ENCODE results near the gene PRKAG3. TPM values are rescaled to one million over a fixed set of nuclear protein-coding genes. Genes with fewer than 3 reads are reported as not detected.

The PRKAG3 gene
- total RNA-seq, 1 experiment from 2014 or later: not detected

DNA sequence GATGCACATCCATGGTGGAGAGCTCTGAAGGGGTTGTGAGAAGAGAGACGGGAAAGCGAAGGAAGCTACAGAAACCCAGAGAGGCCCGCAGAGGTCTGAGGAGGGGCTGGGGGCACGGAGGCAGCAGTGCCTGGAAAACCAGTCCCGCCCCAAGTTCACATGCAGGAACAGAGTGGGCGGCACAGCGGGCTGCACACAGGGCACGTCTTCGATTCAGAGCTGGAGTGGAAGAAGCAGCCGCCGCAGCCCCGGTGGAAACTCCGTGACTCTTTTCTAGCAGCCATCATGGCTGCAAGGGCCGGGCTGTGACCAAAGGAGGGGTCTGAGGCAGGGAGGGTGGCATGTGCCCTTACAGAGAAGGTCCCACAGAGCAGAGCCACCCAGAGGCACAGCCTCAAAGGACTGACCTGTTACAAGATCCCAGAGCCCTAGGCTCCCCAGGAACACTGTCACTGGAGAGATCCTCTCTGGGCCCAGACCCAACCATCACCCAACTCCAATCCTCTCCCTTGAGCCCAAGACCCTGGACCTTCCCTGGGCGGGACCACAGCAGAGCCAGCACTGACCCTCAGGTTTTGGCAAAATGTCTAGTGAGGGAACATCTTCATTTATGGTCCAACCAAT lies 10.7 kb downstream of the PRKAG3 start:
- H3K4me3 ChIP-seq (ENCODE audit: low read depth, low read length, poor library complexity, severe bottlenecking): no peak overlapping the region
- intact Hi-C loops (cut with micrococcal nuclease; ENCODE audit: unreplicated experiment): no loop called here
- H3K9me3 ChIP-seq (ENCODE audit: low read depth, low read length, poor library complexity, severe bottlenecking): no peaks in the 10 kb centered on the region
- no TSS peak for BruUV-seq (replicated peaks)
- H3K36me3 ChIP-seq (ENCODE audit: insufficient read depth, low read length, poor library complexity, severe bottlenecking): no peaks in the 10 kb centered on the region
- POLR2A ChIA-PET (ENCODE audit: low non-redundant PET): no interaction called here
- no peak for DNase-seq (ENCODE audit: low spot score)
- no peaks in the 10 kb centered on the region for H3K27me3 ChIP-seq (replicated peaks; ENCODE audit: insufficient read depth, low read depth, low read length, poor library complexity)
- CTCF ChIA-PET: no interaction called here
- TF ChIP-seq EZH2 (IDR thresholded peaks at IDR 0.05; ENCODE audit: borderline replicate concordance, low read depth, low read length, poor library complexity, severe bottlenecking) (no peak), CTCF (conservative IDR thresholded peaks at IDR 0.05; ENCODE audit: low read depth, low read length) (no peak)
- H3K27ac ChIP-seq (ENCODE audit: low read depth, low read length, poor library complexity, severe bottlenecking): no peak overlapping the region
- no peaks in the 10 kb centered on the region for H3K4me1 ChIP-seq (ENCODE audit: insufficient read depth, low read length, poor library complexity, severe bottlenecking)

DNA sequence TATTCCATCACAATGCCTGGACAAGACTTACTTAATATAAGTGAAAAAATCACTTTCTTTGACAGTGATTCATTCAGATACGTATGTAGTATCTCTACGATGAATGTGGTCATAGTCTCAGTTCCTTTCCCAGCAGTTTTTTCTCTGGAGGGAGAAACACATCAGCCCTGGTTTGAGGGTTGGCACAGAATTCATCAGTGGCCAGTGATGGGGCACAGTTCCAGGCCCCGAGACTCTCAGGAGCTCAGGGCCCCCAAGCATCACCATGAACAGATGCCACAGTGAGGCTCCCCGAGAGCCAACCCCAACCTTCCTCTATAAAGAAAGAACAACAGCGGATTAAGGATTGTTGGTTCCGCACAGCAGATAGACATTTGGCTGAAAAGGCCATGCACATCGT lies 12.5 kb downstream of the PRKAG3 start:
- Histone ChIP-seq H3K36me3 (ENCODE audit: insufficient read depth, low read length, poor library complexity, severe bottlenecking) (no peaks in the 10 kb centered on the region), H3K9me3 (ENCODE audit: low read depth, low read length, poor library complexity, severe bottlenecking) (no peaks in the 10 kb centered on the region), H3K4me1 (ENCODE audit: insufficient read depth, low read length, poor library complexity, severe bottlenecking) (no peaks in the 10 kb centered on the region), H3K27ac (ENCODE audit: low read depth, low read length, poor library complexity, severe bottlenecking) (no peak overlapping the region), H3K4me3 (ENCODE audit: low read depth, low read length, poor library complexity, severe bottlenecking) (no peak overlapping the region), H3K27me3 (replicated peaks; ENCODE audit: insufficient read depth, low read depth, low read length, poor library complexity) (no peaks in the 10 kb centered on the region)
- no peak for DNase-seq (ENCODE audit: low spot score)
- no TSS peak for BruUV-seq (replicated peaks)
- CTCF ChIA-PET: no interaction called here
- intact Hi-C loops (cut with micrococcal nuclease; ENCODE audit: unreplicated experiment): no loop called here
- no peak for TF ChIP-seq CTCF (conservative IDR thresholded peaks at IDR 0.05; ENCODE audit: low read depth, low read length)
- no peak for TF ChIP-seq EZH2 (IDR thresholded peaks at IDR 0.05; ENCODE audit: borderline replicate concordance, low read depth, low read length, poor library complexity, severe bottlenecking)
- POLR2A ChIA-PET (ENCODE audit: low non-redundant PET): no interaction called here

GRCh38 chr2:218816561-218817011 lies 15.0 kb downstream of the PRKAG3 start:
- TF ChIP-seq EZH2 (IDR thresholded peaks at IDR 0.05; ENCODE audit: borderline replicate concordance, low read depth, low read length, poor library complexity, severe bottlenecking): no peak
- no peak for TF ChIP-seq CTCF (conservative IDR thresholded peaks at IDR 0.05; ENCODE audit: low read depth, low read length)
- Histone ChIP-seq H3K9me3 (ENCODE audit: low read depth, low read length, poor library complexity, severe bottlenecking) (no peaks in the 10 kb centered on the region), H3K27me3 (replicated peaks; ENCODE audit: insufficient read depth, low read depth, low read length, poor library complexity) (no peaks in the 10 kb centered on the region), H3K36me3 (ENCODE audit: insufficient read depth, low read length, poor library complexity, severe bottlenecking) (no peaks in the 10 kb centered on the region), H3K27ac (ENCODE audit: low read depth, low read length, poor library complexity, severe bottlenecking) (no peak overlapping the region), H3K4me1 (ENCODE audit: insufficient read depth, low read length, poor library complexity, severe bottlenecking) (no peaks in the 10 kb centered on the region), H3K4me3 (ENCODE audit: low read depth, low read length, poor library complexity, severe bottlenecking) (no peak overlapping the region)
- intact Hi-C loops (cut with micrococcal nuclease; ENCODE audit: unreplicated experiment): no loop called here
- CTCF ChIA-PET: no interaction called here
- POLR2A ChIA-PET (ENCODE audit: low non-redundant PET): no interaction called here
- DNase-seq (ENCODE audit: low spot score): no peak
- no TSS peak for BruUV-seq (replicated peaks)
